K562 (cell line): ENCODE results near the gene CCNL2. TPM values are rescaled to one million over a fixed set of nuclear protein-coding genes. Genes with fewer than 3 reads are reported as not detected.

Experiments used
- ATF7 ChIP-seq: fragments of 450-650 bp; IDR thresholded peaks from 2 replicates; pipeline ENCODE4 v1.7.1; 2014; ENCODE audit warnings: mild to moderate bottlenecking, moderate library complexity
- BCLAF1 ChIP-seq, 2 experiments: fragments of 450-650 bp in 1 of 2; IDR thresholded peaks; 2 replicates each; pipeline ENCODE4 v1.6.1; 2011 to 2017; ENCODE audit warnings: low read depth in 2 of 2, antibody characterized with exemption in 1 of 2, borderline replicate concordance in 1 of 2, low read length in 1 of 2, mild to moderate bottlenecking in 1 of 2, mixed read lengths in 1 of 2; ENCODE audit not compliant: control insufficient read depth in 1 of 2
- BRF1 ChIP-seq: IDR thresholded peaks from 3 replicates; pipeline ENCODE4 v1.6.1; 2011; ENCODE audit warnings: borderline replicate concordance, mild to moderate bottlenecking; ENCODE audit not compliant: insufficient read length; ENCODE audit errors: extremely low read depth
- CHAMP1 ChIP-seq: fragments of 450-650 bp; IDR thresholded peaks from 2 replicates; pipeline ENCODE4 v1.6.1; 2016; ENCODE audit warnings: mild to moderate bottlenecking
- DDX20 ChIP-seq: fragments of 450-650 bp; IDR thresholded peaks from 2 replicates; pipeline ENCODE4 v1.6.1; 2016; ENCODE audit warnings: missing genetic modification characterization, low read depth, mild to moderate bottlenecking, missing compliant biosample characterization, moderate library complexity
- E2F3 ChIP-seq: fragments of 250-450 bp; sonication (Bioruptor Pico); IDR thresholded peaks from 2 replicates; pipeline ENCODE4 v1.4.0; 2020; ENCODE audit warnings: mild to moderate bottlenecking
- E2F6 ChIP-seq, 2 experiments: IDR thresholded peaks; 2 replicates each; pipeline ENCODE4 v1.6.1; 2011; ENCODE audit warnings: borderline replicate concordance in 1 of 2, control low read depth in 1 of 2, low read depth in 1 of 2, low read length in 1 of 2, mild to moderate bottlenecking in 1 of 2, mixed read lengths in 1 of 2, moderate library complexity in 1 of 2; ENCODE audit not compliant: insufficient read depth in 1 of 2, insufficient read length in 1 of 2, poor library complexity in 1 of 2, severe bottlenecking in 1 of 2; ENCODE audit errors: extremely low read depth in 1 of 2
- GABPA ChIP-seq: fragments of 200-800 bp; sonication (Bioruptor generic); conservative IDR thresholded peaks from 2 replicates; pipeline ENCODE4 v1.6.1; 2016; ENCODE audit warnings: low read depth, missing genetic modification characterization, missing compliant biosample characterization
- GATAD2B ChIP-seq: fragments of 450-650 bp; IDR thresholded peaks from 2 replicates; pipeline ENCODE4 v1.6.1; 2017; ENCODE audit warnings: mild to moderate bottlenecking, borderline replicate concordance
- HIVEP1 ChIP-seq: fragments of 250-450 bp; sonication (Bioruptor Pico); IDR thresholded peaks from 2 replicates; pipeline ENCODE4 v1.4.0; 2020; ENCODE audit warnings: mild to moderate bottlenecking
- SMARCA4 ChIP-seq: fragments of 450-650 bp; IDR thresholded peaks from 2 replicates; pipeline ENCODE4 v1.6.1; 2016
- SMC3 ChIP-seq: conservative IDR thresholded peaks from 2 replicates; pipeline ENCODE4 v1.6.1; 2011; ENCODE audit warnings: low read depth, low read length, improper control_type of control experiment; ENCODE audit not compliant: insufficient read depth
- SNAPC5 ChIP-seq: fragments of 250-450 bp; sonication (Bioruptor Pico); IDR thresholded peaks from 2 replicates; pipeline ENCODE4 v1.8.0; 2021; ENCODE audit warnings: moderate library complexity, mild to moderate bottlenecking, inconsistent platforms
- ZBTB9 ChIP-seq: fragments of 450-650 bp; formaldehyde crosslinking; IDR thresholded peaks from 2 replicates; pipeline ENCODE4 v1.4.0; 2020; ENCODE audit warnings: mild to moderate bottlenecking, moderate library complexity
- ZNF274 ChIP-seq: IDR thresholded peaks from 2 replicates; pipeline ENCODE4 v1.6.1; 2011; ENCODE audit warnings: low read depth, mild to moderate bottlenecking, low read length, moderate library complexity, borderline replicate concordance
- ZNF655 ChIP-seq: fragments of 250-450 bp; sonication (Bioruptor Pico); IDR thresholded peaks from 2 replicates; pipeline ENCODE4 v1.5.0; 2021
- polyA plus RNA-seq, 8 experiments: library from polyadenylated mRNA; depleted of rRNA in 4 of 8; stranded (reverse) in 5 of 8; unstranded in 3 of 8; fragments of >200 nt; fragmentation: Nextera tagmentation in 2 of 8; fragmentation: Illumina TruSeq in 1 of 8; extraction: Ambion mirVana in 2 of 8; extraction: Trizol in 1 of 8; gene quantifications; 2 replicates each; pipeline versions ENCODE4 v1.2.1 to v1.2.3, GENCODE V29; 2011 to 2014; ENCODE audit warnings: inconsistent platforms in 1 of 8, missing spikeins in 1 of 8
- total RNA-seq, 7 experiments: library from RNA; depleted of rRNA in 6 of 7; stranded (reverse); fragments of >200 nt in 6 of 7; fragmentation: Illumina TruSeq in 2 of 7; extraction: Trizol in 2 of 7; gene quantifications; 2 replicates each; pipeline versions ENCODE4 v1.2.1 to v1.2.3, GENCODE V29; 2011 to 2021; ENCODE audit warnings: low replicate concordance in 1 of 7

The CCNL2 gene
- total and polyA plus RNA-seq, 9 of the 15 experiments (the other 6 are each of a cell fraction or from before 2014, with no cell fraction given): 2.8 to 287 (median 94.5) TPM

DNA sequence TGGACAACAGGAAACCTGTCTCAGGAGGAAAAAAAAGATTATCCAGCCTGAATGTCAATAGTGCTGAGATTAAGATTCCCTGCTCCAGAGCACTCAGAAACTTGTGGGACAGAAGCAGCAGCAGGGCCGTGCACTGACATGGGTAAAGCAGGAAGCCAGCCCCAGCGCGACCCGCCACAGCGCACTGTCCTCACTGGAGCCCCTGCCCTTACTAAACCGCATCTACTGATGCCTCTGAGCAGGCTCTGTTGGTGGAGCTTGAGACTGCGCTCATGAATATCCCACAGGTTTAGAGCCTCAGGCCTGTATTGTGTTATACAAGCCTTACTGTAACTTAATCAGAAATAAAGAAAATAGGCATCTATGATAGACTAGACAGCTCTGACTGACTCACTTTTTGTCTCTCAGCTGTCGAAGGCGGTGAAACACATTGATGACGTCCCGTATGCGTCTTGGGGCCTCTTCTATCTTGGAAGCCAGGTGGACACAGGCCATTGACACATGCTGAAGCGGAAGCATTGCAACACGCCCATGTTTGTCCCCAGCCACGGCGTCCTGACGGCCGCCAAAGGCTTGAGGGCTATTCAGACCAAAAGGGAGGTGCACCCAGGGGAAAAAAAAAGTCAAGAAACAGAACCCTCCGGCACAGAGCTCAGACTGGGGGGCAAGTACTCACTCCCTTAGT, 1.2 kb downstream of the CCNL2 start (continued):
- TF ChIP-seq ZBTB9 (no peak), ZNF274 (no peak), BCLAF1 (IDR thresholded peaks at IDR 0.05; ENCODE audit: borderline replicate concordance in 1 of 2, control insufficient read depth in 1 of 2, low read depth in 2 of 2, low read length in 1 of 2) (no peak), SMC3 (no peak), ZNF655 (no peak), E2F3 (CRISPR knock-in tag) (no peak), SNAPC5 (CRISPR knock-in tag) (no peak), E2F6 (IDR thresholded peaks at IDR 0.05; ENCODE audit: borderline replicate concordance in 1 of 2, extremely low read depth in 1 of 2, insufficient read depth in 1 of 2, insufficient read length in 1 of 2, low read depth in 1 of 2, low read length in 1 of 2, poor library complexity in 1 of 2, severe bottlenecking in 1 of 2) (peak in 1 of 2 experiments; percentile 43), HIVEP1 (CRISPR knock-in tag) (no peak), DDX20 (tag) (no peak), BRF1 (no peak), GATAD2B (no peak), CHAMP1 (no peak), SMARCA4 (0 out of 2 replicates have a peak, but pooled peaks have one; percentile 25), ATF7 (no peak), GABPA (tag) (no peak)
